ENCODE results near the gene ZNF644. TPM values are rescaled to one million over a fixed set of nuclear protein-coding genes. Genes with fewer than 3 reads are reported as not detected.

ZNF644 gene
- total and polyA plus RNA-seq, 11 donors: 15.2 to 46.6 (median 31.4) TPM

DNA sequence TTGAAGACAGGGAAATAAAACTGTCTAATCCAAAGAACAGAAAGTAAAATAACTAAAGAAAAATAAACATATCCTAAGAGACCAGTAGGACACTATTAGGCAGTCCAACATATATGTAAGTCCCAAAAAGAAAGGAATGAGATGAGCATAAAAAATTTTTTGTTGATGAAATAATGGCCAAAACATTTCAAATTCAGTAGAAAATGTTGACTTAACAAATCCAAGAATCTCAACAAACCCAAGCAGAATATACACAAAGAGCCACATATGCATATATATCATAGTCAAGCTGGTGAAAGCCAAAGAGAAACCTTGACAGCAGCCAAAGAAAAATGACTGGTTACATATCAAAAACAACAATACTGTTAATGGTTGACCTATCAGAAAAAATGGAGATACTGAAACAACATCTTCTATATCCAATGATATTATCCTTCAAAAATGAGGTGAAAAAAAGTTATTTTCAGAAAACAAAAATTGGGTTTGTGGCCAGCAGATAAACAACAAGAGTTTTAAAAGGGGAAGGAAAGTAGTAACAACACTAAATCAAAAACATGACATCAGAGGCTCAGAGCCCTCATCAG is 26.4 kb downstream of the ZNF644 start:
- ATAC-seq (no peak), DNase-seq (no peak)
- peaks cover 0 to 6% (median 0%) of the 10 kb centered on the region in 9 donors for H3K36me3 ChIP-seq
- peaks cover 0 to 49% (median 2%) of the 10 kb centered on the region in 12 donors for H3K9me3 ChIP-seq
- no peaks in the 10 kb centered on the region for H3K27me3 ChIP-seq
- H3K27ac ChIP-seq: no peak overlapping the region
- intact Hi-C loops (cut with DNase I): no loop called here
- H3K4me3 ChIP-seq: no peak overlapping the region
- TF ChIP-seq, protein P1, sequence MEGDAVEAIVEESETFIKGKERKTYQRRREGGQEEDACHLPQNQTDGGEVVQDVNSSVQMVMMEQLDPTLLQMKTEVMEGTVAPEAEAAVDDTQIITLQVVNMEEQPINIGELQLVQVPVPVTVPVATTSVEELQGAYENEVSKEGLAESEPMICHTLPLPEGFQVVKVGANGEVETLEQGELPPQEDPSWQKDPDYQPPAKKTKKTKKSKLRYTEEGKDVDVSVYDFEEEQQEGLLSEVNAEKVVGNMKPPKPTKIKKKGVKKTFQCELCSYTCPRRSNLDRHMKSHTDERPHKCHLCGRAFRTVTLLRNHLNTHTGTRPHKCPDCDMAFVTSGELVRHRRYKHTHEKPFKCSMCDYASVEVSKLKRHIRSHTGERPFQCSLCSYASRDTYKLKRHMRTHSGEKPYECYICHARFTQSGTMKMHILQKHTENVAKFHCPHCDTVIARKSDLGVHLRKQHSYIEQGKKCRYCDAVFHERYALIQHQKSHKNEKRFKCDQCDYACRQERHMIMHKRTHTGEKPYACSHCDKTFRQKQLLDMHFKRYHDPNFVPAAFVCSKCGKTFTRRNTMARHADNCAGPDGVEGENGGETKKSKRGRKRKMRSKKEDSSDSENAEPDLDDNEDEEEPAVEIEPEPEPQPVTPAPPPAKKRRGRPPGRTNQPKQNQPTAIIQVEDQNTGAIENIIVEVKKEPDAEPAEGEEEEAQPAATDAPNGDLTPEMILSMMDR (IDR thresholded peaks at IDR 0.05): no peak
- TF ChIP-seq POLR2A (IDR thresholded peaks at IDR 0.05): no peak
- peaks cover 0 to 31% (median 7%) of the 10 kb centered on the region in 12 donors for H3K4me1 ChIP-seq

DNA sequence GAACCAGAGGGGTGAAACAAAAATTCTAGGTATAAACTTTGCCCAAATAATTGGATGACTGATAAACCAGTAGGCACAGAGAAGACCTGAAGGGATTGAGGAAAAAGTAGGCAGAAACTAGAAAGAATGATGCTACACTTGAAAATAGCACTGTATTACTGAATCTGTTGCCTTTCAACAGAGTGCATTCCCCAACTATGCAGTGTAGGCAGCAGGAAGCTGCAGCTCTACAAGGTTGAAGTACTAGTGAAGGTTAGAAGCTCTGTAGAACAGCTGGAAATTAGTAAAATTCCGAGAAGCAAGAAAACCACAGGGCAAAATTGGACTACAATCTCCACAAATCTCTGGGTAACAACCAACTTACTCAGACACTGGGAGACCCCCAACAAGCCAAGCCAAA is 27.4 kb downstream of the ZNF644 start:
- H3K27ac ChIP-seq: no peak overlapping the region
- H3K4me1 ChIP-seq: peaks cover 0 to 37% (median 8%) of the 10 kb centered on the region in 12 donors
- WGBS, 4 donors: 84 to 96% (median 95%) methylated on average over 1 of the region's 1 CpG
- H3K4me3 ChIP-seq: no peak overlapping the region
- ATAC-seq (no peak), DNase-seq (no peak)
- peaks cover 0 to 47% (median 2%) of the 10 kb centered on the region in 12 donors for H3K9me3 ChIP-seq
- no peak for TF ChIP-seq POLR2A (IDR thresholded peaks at IDR 0.05)
- TF ChIP-seq, protein P1 (IDR thresholded peaks at IDR 0.05): no peak
- no peaks in the 10 kb centered on the region for H3K27me3 ChIP-seq
- peaks cover 0 to 6% (median 0%) of the 10 kb centered on the region in 9 donors for H3K36me3 ChIP-seq
- intact Hi-C loops (cut with DNase I): no loop called here

DNA sequence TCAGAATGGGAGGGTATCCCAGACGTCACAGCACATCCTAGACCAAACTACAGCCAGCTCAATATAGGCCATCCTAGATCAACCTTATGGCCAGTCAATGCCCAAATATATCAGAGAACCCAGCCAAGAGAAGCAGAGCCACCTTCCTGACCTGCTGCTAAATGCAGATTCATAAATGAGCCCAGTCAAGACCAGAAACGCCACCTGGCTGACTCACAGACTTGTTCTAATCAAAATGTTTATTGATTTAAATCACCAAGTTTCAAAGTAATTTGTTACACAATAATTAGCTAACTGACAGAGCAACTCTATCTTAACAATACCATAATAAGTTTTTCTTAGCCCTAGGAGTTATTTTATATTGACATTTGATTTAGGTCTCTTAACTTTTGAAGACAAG is 28.6 kb downstream of the ZNF644 start:
- WGBS, 4 donors: 51 to 77% (median 73%) methylated on average over 2 of the region's 2 CpGs
- H3K4me3 ChIP-seq: no peak overlapping the region
- H3K36me3 ChIP-seq: peaks cover 0 to 6% (median 0%) of the 10 kb centered on the region in 9 donors
- peaks cover 0 to 38% (median 5%) of the 10 kb centered on the region in 12 donors for H3K9me3 ChIP-seq
- intact Hi-C loops (cut with DNase I): no loop called here
- TF ChIP-seq POLR2A (IDR thresholded peaks at IDR 0.05): no peak
- TF ChIP-seq, protein P1 (IDR thresholded peaks at IDR 0.05): no peak
- DNase-seq: no peak
- H3K4me1 ChIP-seq: peaks cover 0 to 36% (median 8%) of the 10 kb centered on the region in 12 donors
- H3K27me3 ChIP-seq: no peaks in the 10 kb centered on the region
- ATAC-seq: no peak
- no peak overlapping the region for H3K27ac ChIP-seq

DNA sequence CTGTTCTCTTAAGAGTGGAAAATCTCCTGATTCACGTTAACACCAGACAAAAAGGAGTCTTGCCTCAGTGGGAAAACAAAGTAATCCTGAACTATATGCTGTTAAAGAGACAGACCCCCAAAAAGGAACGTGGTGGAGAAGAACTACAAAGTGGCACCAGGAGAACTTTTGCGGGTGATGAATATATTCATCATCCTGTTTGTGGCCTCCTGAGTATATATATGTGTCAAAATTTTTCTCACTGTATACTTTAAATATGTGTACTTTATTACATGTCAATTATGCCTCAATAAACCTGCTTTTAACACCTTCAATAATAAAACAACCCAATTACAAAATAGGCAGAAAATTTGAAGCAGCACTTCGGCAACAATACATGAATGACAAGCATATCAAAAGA is 31.1 kb downstream of the ZNF644 start:
- WGBS, 4 donors: 81 to 86% (median 84%) methylated on average over 4 of the region's 4 CpGs
- intact Hi-C loops (cut with DNase I): no loop called here
- TF ChIP-seq POLR2A (IDR thresholded peaks at IDR 0.05): no peak
- TF ChIP-seq, protein P1 (IDR thresholded peaks at IDR 0.05): no peak
- Histone ChIP-seq H3K4me3 (no peak overlapping the region), H3K4me1 (peaks cover 0 to 31% (median 11%) of the 10 kb centered on the region in 12 donors), H3K27me3 (no peaks in the 10 kb centered on the region), H3K9me3 (peaks cover 0 to 27% (median 10%) of the 10 kb centered on the region in 12 donors), H3K27ac (no peak overlapping the region), H3K36me3 (peaks cover 0 to 3% (median 0%) of the 10 kb centered on the region in 9 donors)
- DNase-seq (no peak), ATAC-seq (no peak)

Measured in heart left ventricle (tissue), 16 donors.